ENCODE results near the gene GTF2A1L. TPM values are rescaled to one million over a fixed set of nuclear protein-coding genes. Genes with fewer than 3 reads are reported as not detected.

The GTF2A1L gene
- total RNA-seq, 2 donors from 2014 or later, result 1.5 TPM; not detected in 1

GRCh38 chr2:48715956-48716355 lies 98.3 kb downstream of the GTF2A1L start:
- peaks cover 4% of the 10 kb centered on the region for H3K4me1 ChIP-seq
- H3K27ac ChIP-seq, result peak overlapping the region; percentile 30
- no peaks in the 10 kb centered on the region for H3K9me3 ChIP-seq
- TF ChIP-seq CTCF (IDR thresholded peaks at IDR 0.05), result no peak
- intact Hi-C loops (cut with DNase I), result no loop called here
- no peaks in the 10 kb centered on the region for H3K36me3 ChIP-seq
- H3K27me3 ChIP-seq, result no peaks in the 10 kb centered on the region
- no peak overlapping the region for H3K4me3 ChIP-seq
- DNase-seq, result no peak
- H3K9ac ChIP-seq (ENCODE audit: low read depth in 2 of 2, low read length in 2 of 2), result no peak overlapping the region

GRCh38 chr2:48717846-48718245 lies 100.2 kb downstream of the GTF2A1L start:
- Histone ChIP-seq H3K36me3 (no peaks in the 10 kb centered on the region), H3K27me3 (no peaks in the 10 kb centered on the region), H3K4me1 (peaks cover 4% of the 10 kb centered on the region), H3K27ac (no peak overlapping the region), H3K9me3 (no peaks in the 10 kb centered on the region), H3K4me3 (no peak overlapping the region), H3K9ac (ENCODE audit: low read depth in 2 of 2, low read length in 2 of 2) (no peak overlapping the region)
- TF ChIP-seq CTCF (IDR thresholded peaks at IDR 0.05), result no peak
- intact Hi-C loops (cut with DNase I), result no loop called here
- no peak for DNase-seq

DNA sequence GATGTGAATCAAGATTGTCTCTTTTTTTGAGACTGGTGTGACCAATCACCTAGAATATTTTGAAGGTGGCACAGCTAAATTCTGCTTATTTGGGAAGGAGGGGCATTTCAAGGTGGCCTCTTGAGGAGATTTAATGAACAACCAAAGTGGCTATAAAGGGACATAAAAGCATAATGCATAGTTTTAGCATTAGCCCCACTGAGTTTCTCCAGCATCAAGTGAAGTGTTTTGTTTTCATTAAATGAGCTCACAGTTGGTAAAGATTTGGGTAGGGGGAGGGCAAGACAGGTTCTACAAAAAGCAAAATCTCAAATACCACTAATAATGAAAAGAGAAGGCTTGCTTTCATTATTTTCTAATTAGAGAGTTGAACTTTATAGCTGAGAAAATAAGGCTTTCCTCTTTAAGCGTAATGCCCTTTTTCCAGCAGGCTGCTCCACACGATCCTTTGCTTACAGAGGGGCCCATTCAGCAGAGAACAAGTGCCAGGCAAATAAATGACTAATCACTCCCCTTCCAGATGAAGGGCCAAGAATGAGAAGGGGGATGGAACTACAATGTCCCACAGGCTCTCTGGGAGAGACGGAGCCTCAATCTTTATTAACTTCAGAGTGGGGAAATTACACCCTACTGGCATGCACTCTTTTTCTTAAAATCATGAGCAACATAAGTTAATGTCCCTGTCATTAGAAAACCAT lies 102.0 kb downstream of the GTF2A1L start:
- Histone ChIP-seq H3K9ac (ENCODE audit: low read depth in 2 of 2, low read length in 2 of 2) (no peak overlapping the region), H3K4me3 (no peak overlapping the region), H3K36me3 (no peaks in the 10 kb centered on the region), H3K9me3 (no peaks in the 10 kb centered on the region), H3K4me1 (peaks cover 3% of the 10 kb centered on the region), H3K27ac (no peak overlapping the region), H3K27me3 (no peaks in the 10 kb centered on the region)
- DNase-seq, result no peak
- no peak for TF ChIP-seq CTCF (IDR thresholded peaks at IDR 0.05)
- intact Hi-C loops (cut with DNase I), result no loop called here

- no peak for TF ChIP-seq CTCF (IDR thresholded peaks at IDR 0.05)
- intact Hi-C loops (cut with DNase I), result no loop called here
- Histone ChIP-seq H3K4me1 (no peaks in the 10 kb centered on the region), H3K27me3 (no peaks in the 10 kb centered on the region), H3K9ac (ENCODE audit: low read depth in 2 of 2, low read length in 2 of 2) (no peak overlapping the region), H3K27ac (no peak overlapping the region), H3K4me3 (no peak overlapping the region), H3K36me3 (no peaks in the 10 kb centered on the region), H3K9me3 (no peaks in the 10 kb centered on the region)
- DNase-seq, result no peak
Measured at GRCh38 chr2:48721158-48721557, 103.5 kb downstream of the GTF2A1L start.

DNA sequence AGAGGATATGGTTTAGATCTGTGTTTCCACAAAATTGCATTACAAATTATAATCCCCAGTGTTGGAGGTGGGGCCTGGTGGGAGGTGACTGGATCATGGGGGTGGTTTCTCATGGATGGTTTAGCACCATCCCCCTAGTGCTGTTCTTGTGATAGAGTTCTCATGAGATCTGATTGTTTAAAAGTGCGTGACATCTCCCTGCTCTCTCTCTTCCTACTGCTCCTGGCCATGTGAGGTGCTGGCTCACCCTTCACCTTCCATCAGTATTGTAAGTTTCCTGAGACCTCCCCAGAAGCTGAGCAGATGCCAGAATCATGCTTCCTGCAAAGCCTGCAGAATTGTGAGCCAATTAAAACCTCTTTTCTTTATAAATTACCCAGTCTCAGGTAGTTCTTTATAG lies 104.7 kb downstream of the GTF2A1L start:
- no peak for DNase-seq
- Histone ChIP-seq H3K4me3 (no peak overlapping the region), H3K9me3 (no peaks in the 10 kb centered on the region), H3K27me3 (no peaks in the 10 kb centered on the region), H3K27ac (no peak overlapping the region), H3K36me3 (no peaks in the 10 kb centered on the region), H3K9ac (ENCODE audit: low read depth in 2 of 2, low read length in 2 of 2) (no peak overlapping the region), H3K4me1 (no peaks in the 10 kb centered on the region)
- intact Hi-C loops (cut with DNase I), result no loop called here
- TF ChIP-seq CTCF (IDR thresholded peaks at IDR 0.05), result no peak
